Prostate gland (tissue), 2 donors: Measurements from ENCODE around the gene WDR48.

Experiments used
- POLR2A ChIP-seq: fragments of 450-650 bp; IDR thresholded peaks from one replicate; pipeline ENCODE4 v1.6.1; 2016; ENCODE audit warnings: antibody characterized with exemption, mild to moderate bottlenecking
- POLR2AphosphoS5 ChIP-seq: sonication (generic); formaldehyde crosslinking; IDR thresholded peaks from one replicate; pipeline ENCODE4 v1.6.1; 2017; ENCODE audit warnings: antibody characterized with exemption
- TF ChIP-seq, protein P1 (sequence below), 4 experiments: fragments of 200-600 bp in 2 of 4; fragments of 450-650 bp in 2 of 4; sonication (generic) in 2 of 4; IDR thresholded peaks; 1 replicate in 3 of 4; 2 replicates in 1 of 4; pipeline ENCODE4 v1.5.1; 2016 to 2019; ENCODE audit warnings: antibody characterized with exemption in 4 of 4, mild to moderate bottlenecking in 2 of 4, moderate library complexity in 2 of 4

DNA sequence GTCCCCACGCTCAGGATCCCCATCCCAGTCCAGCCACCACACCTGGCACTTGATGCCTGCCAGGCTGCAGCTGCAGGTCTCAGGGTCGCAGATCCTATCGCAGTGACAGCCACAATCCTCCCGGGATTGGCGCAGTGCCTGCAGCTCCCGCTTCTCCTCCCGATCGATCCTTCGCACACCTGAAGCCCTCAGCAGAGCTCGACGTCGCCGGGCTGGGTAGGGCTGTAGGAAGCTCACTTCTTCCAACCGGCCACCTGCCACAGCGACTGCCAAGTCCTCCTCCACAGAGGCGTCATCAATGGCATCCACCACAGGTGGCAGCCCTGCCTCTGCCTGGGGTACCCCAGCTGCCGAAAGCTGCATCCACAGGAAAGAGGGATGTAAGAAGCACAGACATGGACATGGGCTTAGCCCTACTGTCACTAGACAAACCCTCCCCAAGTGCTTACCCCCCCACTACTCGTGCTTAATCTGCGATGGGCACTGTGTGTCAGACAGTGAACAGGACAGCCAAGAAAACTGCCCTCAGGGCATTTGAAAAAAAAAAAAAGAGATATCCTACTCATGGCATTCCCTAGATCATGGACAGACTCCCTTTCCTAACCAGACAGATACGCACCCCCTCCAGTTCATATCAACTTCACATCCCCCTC, 92.4 kb downstream of the WDR48 start:
- no peak for TF ChIP-seq POLR2A
- TF ChIP-seq, protein P1, sequence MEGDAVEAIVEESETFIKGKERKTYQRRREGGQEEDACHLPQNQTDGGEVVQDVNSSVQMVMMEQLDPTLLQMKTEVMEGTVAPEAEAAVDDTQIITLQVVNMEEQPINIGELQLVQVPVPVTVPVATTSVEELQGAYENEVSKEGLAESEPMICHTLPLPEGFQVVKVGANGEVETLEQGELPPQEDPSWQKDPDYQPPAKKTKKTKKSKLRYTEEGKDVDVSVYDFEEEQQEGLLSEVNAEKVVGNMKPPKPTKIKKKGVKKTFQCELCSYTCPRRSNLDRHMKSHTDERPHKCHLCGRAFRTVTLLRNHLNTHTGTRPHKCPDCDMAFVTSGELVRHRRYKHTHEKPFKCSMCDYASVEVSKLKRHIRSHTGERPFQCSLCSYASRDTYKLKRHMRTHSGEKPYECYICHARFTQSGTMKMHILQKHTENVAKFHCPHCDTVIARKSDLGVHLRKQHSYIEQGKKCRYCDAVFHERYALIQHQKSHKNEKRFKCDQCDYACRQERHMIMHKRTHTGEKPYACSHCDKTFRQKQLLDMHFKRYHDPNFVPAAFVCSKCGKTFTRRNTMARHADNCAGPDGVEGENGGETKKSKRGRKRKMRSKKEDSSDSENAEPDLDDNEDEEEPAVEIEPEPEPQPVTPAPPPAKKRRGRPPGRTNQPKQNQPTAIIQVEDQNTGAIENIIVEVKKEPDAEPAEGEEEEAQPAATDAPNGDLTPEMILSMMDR (IDR thresholded peaks at IDR 0.05) = no peak
- TF ChIP-seq POLR2AphosphoS5 = no peak
